Stimulated activated CD4-positive, alpha-beta T cell treated with anti-CD3 and anti-CD28 coated beads, Interleukin-1b, Interleukin-23, amount 100 ng/mL, for 24 hours (primary cell): ENCODE measurements around the gene DIPK1A.

ENCODE experiments used
- DNase-seq, 4 experiments: peaks; one replicate each; pipeline ENCODE4 v3.0.0-alpha.2; 2020; ENCODE audit warnings: low read depth in 4 of 4, low spot score in 1 of 4

The DIPK1A gene

DNA sequence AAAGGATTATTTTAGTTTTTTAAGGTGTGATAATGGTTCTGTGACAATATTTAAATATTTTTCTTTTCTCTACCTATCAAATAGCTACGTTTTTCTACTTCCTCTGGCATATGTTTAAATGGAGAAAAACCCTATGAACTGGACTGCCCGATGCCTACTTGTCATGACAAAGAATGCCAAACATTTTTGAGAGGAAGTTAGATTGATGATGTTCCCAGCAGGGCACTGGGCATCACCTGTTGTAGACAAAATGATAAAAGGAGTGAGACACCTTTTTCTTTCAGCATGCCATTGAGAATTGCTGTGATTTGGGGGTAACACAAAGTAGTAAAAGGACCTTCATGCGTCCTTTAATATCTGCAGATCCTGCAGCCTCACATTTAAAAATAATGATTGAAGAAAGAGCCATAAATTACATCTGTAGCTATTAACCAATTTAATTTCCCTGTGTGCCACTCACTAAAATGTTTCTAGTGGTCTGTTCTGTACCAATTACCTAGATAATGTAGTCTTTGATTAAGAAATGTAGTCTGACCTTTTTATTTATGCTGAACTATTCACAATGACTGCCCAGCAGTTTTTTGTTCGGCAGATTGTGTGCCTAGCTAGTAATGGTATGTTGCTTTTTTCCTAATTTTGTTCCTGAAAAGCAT is 81.8 kb downstream of the DIPK1A start:
- no peak for DNase-seq

DNA sequence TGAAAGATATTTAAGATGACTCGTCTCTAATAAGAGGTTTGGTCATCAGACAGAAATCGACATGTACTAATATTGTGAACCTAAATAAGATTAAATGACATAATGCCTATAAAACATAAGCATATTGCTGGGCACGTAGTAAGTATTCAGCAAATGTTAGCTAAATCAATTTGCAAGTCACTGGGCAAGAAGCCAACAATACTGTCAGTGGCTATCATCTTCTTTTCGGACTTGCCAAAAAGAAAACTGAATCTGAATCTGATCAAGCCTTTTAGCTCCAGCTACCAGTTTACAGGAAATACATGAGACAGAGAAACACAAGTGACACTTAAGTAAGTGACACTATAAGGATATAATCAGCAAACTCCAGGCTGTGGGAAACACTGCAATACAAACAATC is 83.5 kb downstream of the DIPK1A start:
- DNase-seq: no peak

DNA sequence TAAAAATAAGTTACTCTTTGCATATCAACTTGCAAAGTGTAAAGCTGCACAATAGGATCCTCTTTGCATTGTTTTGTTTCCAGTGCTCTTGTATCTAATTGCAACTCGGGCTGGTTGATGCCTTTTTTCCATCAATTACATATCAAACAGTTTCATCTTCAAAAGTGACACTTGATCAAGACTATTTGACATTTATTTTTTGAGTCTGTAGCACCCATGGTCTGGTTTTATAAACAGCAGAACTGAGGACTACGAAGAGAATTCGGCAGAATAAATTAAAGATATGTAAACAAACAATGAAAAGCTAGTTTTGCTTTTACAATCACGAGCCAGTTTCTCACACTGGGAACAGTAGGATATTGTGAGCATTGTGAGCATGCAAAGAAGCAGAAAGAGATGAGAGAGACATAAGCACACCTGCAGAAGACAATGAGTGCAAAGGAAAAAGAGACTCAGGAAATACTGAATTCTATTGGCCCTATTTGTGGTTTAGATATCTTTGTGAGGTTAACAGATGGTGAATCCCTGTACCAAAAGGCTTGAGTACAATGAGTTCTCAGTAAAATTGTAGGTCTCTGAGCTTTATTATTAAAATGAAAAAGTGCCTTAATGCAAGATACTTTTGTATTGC is 84.1 kb downstream of the DIPK1A start:
- DNase-seq: no peak

DNA sequence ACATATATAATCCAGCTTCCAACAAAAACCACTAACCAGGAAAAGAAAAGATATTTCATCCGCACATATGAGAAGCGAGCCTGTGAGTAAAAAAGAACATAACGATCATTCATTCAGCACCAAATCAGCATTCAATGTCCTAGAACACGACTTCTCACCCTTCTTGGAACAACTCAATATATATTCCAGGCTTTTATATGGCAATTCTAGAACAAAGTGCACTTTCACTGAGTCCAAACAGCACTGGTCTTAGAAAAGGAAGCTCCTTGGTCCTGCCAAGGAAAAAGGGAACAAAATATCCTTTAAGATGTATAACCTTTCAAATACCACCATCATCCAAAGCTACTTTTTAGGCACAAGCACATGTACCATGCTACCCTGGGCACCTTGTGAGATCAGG is 84.9 kb downstream of the DIPK1A start:
- DNase-seq: no peak

DNA sequence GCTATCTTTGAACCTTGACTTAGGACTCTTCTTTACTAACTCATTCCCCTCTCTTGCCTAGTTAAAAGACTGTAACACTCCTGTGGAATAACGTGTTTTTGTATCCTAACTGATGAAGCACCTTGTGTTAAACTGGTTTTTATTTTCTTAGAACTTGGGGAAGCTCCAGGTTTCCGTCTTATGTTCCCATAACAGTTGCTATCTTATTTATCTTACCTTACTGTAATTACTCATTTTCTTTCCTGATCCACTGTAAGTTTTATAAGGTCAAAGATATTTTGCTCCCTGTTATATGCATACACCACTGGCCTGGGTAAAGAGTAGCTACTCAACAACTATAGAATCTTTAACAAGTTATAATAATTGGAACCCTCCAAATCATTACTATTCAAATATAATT is 86.3 kb downstream of the DIPK1A start:
- DNase-seq: no peak

DNA sequence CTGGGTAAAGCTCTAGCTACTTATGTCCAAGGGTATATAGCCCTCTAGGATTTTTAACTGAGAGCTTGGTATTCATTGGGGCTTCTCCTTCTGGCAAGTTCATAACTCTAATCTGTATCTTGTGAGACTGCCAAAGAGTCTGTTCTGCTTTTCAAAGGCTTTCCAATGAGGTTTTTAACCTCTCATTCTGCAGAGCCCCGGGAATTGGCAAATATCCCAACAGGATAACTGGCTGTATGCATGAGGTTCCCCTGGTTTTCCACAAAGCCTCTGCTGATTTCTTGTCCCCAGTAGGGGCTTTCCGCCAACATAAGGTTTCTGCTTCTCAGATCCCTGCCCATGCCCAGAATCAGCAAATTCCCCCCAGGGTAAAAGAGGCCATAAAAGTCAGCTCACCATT is 88.5 kb downstream of the DIPK1A start:
- no peak for DNase-seq

DNA sequence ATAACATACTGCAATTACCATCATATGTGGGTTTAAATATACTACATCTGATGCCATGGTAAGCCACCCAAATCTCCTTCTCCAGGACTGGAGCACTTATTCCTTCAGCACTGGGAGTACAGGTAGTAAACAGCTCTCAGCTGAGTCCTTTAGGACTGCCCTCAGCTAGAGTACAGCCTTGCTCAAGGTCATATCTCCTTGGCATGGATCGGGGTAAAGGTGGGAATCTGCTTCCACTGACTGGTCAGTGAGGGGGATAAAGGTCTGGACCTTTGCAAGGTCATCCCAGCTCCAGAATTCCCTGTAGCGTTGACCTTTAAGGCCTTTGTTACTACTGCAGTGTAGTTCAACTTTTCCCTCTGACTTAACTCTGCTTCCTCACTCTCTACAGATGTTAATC is 90.7 kb downstream of the DIPK1A start:
- no peak for DNase-seq

DNA sequence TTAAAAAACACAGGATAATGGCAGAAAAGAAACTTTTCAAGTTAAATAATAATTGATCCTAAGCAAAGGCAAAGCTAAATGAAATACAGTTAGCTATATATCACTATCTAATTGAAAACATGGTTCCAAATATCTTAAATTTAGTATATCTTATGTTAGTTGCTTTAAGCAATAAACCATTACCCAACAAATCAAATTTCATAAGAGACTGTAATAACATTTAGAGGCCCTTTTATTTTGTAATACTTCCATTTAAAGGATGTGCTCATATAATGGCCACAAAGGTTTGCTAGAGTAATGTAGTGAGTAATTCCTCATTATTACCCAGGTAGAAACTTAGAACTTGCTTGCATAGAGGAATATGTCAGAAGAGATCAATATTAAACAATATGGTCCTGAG is 97.1 kb downstream of the DIPK1A start:
- DNase-seq: no peak

DNA sequence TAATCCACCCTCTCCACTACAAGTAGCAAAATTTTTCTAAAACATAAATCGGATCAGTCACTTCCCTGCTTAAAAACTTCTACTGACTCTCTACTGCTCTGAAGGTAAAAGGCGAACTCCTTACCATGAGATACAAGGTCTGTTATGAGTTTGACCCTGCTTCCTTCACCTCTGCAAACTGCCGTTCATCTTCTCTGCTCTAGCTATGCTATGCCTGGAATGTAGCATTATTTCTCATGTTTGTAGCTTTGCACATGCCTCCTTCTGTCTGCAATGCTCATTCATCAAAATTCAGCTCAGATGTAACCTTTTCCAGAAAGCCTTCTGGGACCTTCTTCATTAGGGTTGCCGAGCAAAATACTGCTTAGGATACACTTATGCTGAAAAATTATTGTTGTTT is 98.7 kb downstream of the DIPK1A start:
- DNase-seq: no peak

DNA sequence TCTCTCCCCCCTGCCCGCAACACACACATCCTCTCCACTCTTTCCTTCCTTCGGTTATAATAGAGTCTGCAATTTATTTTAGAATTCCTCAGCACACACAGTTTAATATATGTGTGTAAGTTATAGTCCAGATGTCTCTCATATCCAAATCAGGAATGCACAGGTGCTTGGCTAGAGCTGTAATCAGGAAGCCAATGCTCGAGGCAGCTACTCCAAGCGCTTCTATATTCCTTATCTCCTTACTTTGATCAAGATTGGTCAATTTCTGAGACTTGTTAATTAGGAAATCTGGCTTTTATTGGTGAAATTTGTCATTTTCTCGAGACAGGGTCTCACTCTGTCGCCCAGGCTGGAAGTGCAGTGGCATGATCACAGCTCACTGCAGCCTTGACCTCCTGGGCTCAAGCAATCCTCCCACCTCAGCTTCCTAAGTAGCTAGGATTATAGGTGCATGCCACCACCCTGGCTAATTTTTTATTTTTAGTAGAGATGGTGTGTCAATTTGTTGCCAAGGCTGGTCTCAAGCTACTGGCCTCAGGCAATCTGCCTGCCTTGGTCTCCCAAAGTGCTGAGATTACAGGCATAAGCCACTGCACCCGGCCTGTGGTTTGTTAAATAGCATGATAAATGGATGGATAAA is 101.7 kb downstream of the DIPK1A start:
- DNase-seq: no peak

DNA sequence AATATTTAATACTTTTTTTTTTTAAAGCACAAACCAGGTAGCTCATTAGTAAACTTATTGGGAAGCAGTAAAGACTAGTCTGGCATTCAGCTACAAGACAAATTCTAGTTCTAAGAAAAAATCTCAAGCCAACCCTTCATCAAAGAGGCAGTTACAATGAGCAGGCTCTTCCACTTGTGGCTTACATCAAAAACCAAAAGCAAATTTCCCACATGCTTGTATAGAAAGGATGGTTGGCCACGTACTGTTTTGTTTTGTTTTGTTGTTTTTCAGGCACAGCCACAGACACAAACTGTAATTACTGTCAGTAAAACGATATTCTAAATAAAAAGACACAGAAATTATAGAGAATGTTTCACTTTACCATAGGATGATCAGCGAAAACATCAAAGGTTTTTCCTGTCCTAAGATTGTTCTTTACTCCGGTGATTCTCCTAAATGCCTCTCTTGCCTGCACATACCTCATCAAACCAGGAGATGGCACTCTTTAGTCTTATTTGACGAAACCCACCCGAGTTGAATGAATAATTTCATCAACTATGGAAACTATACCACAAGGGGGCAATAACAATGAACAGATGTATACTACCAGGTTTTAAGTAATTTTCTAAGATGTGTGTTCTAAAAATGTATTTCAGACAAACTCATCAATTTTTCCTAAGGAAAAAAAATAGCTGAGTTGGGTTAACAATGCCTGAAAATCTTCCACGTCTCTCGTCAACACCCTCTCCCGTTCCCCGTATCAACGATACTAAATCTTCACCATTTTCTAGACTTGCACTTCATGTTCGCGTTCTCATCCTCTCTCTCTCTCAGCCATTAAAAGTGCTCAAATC is 102.5 kb downstream of the DIPK1A start:
- peak in 2 of 4 experiments; percentile 17 to 39 for DNase-seq

DNA sequence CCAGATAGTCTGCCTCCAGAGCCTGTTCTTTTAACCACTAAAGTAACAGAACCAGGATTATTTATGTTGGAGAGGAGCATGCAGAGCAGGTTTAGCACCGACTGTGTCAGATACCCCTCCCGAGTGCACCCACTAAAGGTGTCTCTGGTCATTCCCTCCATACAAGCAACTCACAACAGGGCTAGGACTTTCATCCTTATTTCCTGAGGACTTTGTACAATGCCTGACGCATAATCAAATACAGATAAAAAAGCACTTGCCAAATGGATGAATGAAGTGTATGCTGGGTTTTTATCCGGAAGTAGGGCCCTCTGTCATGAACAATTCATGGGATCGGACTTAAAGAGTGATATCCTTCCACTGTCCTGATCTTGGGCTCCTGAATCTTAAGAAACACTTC is 103.4 kb downstream of the DIPK1A start:
- no peak for DNase-seq

DNA sequence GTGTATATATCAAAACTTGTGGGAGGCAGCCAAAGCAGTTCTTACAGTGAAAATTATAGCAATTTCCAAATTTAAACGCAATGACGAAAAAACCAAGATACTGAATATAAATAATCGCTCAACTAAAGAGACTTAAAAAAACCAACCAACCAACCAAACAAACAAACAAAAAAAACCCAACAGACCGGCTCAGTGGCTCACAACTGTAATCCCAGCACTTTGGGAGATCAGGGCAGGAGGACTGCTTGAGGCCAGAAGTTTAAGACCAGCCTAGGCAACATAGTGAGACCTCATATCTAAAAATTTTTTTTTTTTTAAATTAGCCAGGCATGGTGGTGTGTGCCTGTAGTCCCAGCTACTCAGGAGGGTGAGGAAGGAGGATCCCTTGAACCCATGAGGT is 106.0 kb downstream of the DIPK1A start:
- DNase-seq: no peak

DNA sequence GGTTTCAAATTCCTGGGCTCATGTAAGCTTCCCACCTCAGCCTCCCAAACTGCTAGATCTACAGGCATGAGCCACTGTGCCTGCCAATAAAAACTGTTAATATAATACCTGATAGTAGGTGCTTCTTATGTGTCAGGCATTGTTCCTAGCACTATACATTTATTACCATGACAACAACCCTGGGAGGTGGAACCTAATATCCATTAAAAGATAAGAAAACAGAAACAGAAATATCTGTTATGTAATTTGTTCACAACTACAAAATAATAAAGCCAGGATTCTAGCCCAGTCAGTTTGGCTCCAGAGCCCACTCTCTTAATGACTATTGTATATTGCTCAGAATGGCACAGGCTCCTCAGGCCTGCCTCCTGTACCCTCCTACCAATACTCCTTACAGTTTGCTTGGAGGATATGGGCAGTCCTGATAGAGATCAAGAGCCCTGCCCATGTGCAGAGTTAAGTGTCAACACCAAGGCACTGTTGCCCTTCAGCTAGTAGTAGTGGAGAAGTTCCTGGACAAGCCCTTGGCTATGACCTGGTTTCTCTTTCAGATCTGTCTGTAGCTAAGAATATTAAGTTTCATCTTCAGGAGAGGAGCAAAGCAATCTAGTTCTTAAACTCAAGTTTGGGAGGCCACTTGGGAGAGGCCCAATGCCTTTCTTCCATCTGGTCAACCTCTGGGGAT is 107.0 kb downstream of the DIPK1A start:
- DNase-seq: no peak

DNA sequence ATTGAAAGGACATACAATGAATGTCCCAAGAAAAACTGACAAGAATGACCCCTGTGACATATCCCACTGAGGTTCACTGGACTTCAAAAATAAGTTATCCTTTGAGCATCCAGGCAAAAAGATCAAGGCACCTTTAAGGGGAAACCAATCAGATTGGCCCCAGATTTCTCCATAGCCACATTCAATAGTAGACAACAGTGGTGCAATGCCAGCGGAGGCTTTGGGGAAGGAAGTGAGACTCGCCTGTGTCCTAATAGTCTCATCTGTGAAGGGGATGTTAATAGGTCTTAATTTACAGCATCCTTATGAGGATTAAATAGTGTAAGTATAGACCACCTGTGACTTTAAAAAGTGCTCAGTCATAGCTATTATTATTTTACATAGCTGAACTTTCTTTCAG is 108.0 kb downstream of the DIPK1A start:
- no peak for DNase-seq

DNA sequence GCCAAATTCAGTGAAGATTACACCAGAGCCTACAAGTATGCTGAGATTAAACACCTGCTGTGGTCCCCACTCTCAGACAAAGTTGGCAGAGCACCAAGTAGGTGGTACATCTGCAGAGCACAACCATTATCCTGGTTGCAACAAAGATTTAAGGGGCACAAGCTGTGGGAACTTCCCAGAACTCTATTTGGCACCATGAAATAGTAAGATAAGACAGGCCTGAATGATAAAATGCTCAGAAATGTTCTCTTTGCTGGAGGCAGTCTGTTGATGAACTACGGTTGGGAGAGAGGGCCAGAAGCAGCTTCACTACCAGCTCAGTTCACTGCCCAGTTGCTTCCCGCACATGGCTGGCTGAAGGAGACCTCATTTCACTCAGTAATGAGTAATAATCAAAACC is 109.5 kb downstream of the DIPK1A start:
- DNase-seq: no peak

DNA sequence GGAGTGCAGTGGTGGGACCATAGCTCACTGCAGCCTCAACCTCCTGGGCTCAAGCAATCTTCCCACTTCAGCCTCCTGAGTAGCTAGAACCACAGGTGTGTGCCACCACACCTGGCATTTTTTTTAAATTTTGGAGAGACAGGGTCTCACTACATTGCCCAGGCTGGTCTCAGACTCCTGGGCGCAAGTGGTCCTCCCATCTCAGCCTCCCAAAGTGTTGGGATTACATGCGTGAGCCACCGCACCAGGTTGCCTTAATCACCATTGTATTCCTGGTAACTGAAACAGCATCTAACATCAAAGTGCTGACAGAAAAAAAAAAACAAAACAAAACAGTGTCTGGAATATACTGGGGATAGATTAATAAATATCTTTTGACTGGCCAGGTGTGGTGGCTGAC is 111.2 kb downstream of the DIPK1A start:
- no peak for DNase-seq

DNA sequence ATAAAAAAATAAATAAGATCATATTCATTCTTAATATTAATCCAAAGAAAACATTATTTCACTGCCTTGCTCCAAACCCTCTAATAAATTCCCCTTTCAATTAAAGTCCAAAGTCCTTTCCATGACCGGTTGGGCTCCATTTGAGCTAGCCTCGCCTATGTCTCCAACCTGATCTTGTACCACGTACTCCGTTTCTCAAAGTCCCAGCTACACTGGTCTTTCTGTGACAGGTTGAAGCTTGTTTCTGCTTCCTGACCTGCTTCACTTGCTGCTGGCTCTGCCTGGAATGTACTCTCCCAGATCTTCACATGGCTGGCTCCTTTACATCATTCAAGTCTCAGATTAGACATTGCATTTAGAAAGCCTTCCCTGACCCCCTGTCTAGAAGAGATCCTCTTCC is 113.1 kb downstream of the DIPK1A start:
- no peak for DNase-seq

DNA sequence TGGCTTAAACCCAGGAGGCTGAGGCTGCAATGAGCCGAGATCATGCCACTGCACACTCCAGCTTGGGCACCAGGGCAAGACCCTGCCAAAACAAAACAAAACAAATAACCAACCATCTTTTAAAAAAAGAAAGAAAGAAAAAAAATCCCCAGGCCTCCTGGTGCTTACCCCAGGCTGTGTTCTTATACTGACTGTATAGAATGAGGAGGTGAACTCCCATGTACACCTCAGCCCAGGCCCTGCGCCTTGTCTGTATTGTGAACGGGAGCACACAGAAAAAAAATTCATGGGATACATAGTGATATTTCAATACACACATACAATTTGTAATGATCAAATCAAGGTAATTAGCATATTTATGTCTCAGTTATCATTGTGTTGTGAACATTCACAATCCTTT is 115.4 kb downstream of the DIPK1A start:
- DNase-seq: no peak

DNA sequence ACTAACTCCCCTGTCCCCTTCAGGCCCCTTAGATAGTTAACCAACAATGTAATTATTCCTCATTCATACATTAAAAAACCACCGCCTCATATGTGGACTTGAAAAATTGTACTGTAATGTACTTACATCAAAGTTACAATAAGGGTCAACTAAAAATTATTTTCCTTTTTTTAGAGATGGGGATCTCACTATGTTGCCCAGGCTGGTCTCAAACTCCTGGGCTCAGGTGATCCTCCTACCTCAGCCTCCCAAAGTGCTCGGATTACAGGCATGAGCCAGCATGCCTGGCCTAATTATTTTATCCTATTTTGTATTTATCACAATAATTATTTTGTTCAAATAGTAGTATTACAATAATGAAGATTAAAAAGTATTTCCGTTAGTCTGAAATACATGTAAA is 116.8 kb downstream of the DIPK1A start:
- no peak for DNase-seq
